ENCODE data around the gene ADAMTS9.

The ADAMTS9 gene

GRCh38 chr3:64685331-64685799 lies 2.4 kb downstream of the ADAMTS9 start:
- DNase-seq: peak; percentile 59

GRCh38 chr3:64684715-64685261 lies 3.0 kb downstream of the ADAMTS9 start:
- peak; percentile 45 for DNase-seq

GRCh38 chr3:64681827-64682226 lies 6.0 kb downstream of the ADAMTS9 start:
- DNase-seq: no peak

GRCh38 chr3:64681015-64681414 lies 6.8 kb downstream of the ADAMTS9 start:
- no peak for DNase-seq

GRCh38 chr3:64680334-64680733 lies 7.5 kb downstream of the ADAMTS9 start:
- no peak for DNase-seq

- no peak for DNase-seq
Measured at GRCh38 chr3:64677961-64678716, 9.7 kb downstream of the ADAMTS9 start.

GRCh38 chr3:64676831-64677230 lies 11.0 kb downstream of the ADAMTS9 start:
- no peak for DNase-seq

- DNase-seq: no peak
Measured at GRCh38 chr3:64675687-64676247, 12.0 kb downstream of the ADAMTS9 start.

- DNase-seq: peak; percentile 82
Measured at GRCh38 chr3:64674591-64675076, 13.2 kb downstream of the ADAMTS9 start.

GRCh38 chr3:64673159-64673715 lies 14.6 kb downstream of the ADAMTS9 start:
- DNase-seq: no peak

GRCh38 chr3:64668582-64669510 lies 19.0 kb downstream of the ADAMTS9 start:
- DNase-seq: no peak

GRCh38 chr3:64667887-64668581 lies 19.8 kb downstream of the ADAMTS9 start:
- DNase-seq: no peak

GRCh38 chr3:64667138-64667537 lies 20.7 kb downstream of the ADAMTS9 start:
- no peak for DNase-seq

- peak; percentile 66 for DNase-seq
Measured at GRCh38 chr3:64666171-64666588, 21.6 kb downstream of the ADAMTS9 start.

- no peak for DNase-seq
Measured at GRCh38 chr3:64664397-64664796, 23.4 kb downstream of the ADAMTS9 start.

GRCh38 chr3:64659617-64659978 lies 28.2 kb downstream of the ADAMTS9 start:
- no peak for DNase-seq

- no peak for DNase-seq
Measured at GRCh38 chr3:64658001-64658400, 29.8 kb downstream of the ADAMTS9 start.

- no peak for DNase-seq
Measured at GRCh38 chr3:64656544-64656943, 31.3 kb downstream of the ADAMTS9 start.

GRCh38 chr3:64655160-64655559 lies 32.6 kb downstream of the ADAMTS9 start:
- DNase-seq: no peak

- no peak for DNase-seq
Measured at GRCh38 chr3:64654013-64654412, 33.8 kb downstream of the ADAMTS9 start.

GRCh38 chr3:64653101-64653500 lies 34.7 kb downstream of the ADAMTS9 start:
- no peak for DNase-seq

GRCh38 chr3:64651741-64652241 lies 36.0 kb downstream of the ADAMTS9 start:
- DNase-seq: peak; percentile 34

Measured in fibroblast of skin of back (primary cell).